A673 (cell line): ENCODE measurements around the gene GJD2. TPM values are rescaled to one million over a fixed set of nuclear protein-coding genes. Genes with fewer than 3 reads are reported as not detected.

Source experiments
- BruUV-seq: library from RNA; stranded (reverse); fragments of 400-500 nt; replicated peaks from 2 replicates; lab custom pipeline; 2021; lab: Mats Ljungman, UMichigan
- CTCF ChIA-PET: fragments of 300-600 bp; sonication (Branson Sonifier 250); formaldehyde crosslinking; loops from one replicate; lab custom pipeline; 2022; ENCODE audit warnings: antibody characterized with exemption; lab: Charles Lee
- POLR2A ChIA-PET: fragments of 300-600 bp; sonication (Branson Sonifier 250); formaldehyde crosslinking; loops from one replicate; lab custom pipeline; 2022; ENCODE audit warnings: antibody characterized with exemption; ENCODE audit not compliant: low non-redundant PET; lab: Charles Lee
- DNase-seq: peaks from one replicate; pipeline ENCODE4 v3.0.0-alpha.2; 2015; ENCODE audit warnings: low spot score
- H3K27ac ChIP-seq: fragments of 200-600 bp; sonication (generic); 2 replicates; pipeline ENCODE4 v1.5.1; 2016; ENCODE audit warnings: mixed run types, low read depth, mild to moderate bottlenecking, mixed read lengths, antibody characterized with exemption, low read length; ENCODE audit not compliant: poor library complexity, severe bottlenecking
- H3K27me3 ChIP-seq: fragments of 200-600 bp; sonication (generic); replicated peaks from 2 replicates; pipeline ENCODE4 v1.6.1; 2017; ENCODE audit warnings: mixed run types, low read depth, mild to moderate bottlenecking, mixed read lengths, antibody characterized with exemption, low read length; ENCODE audit not compliant: insufficient read depth, poor library complexity
- H3K36me3 ChIP-seq: fragments of 200-600 bp; sonication (generic); 2 replicates; pipeline ENCODE4 v1.6.1; 2016; ENCODE audit warnings: mixed run types, mild to moderate bottlenecking, mixed read lengths, antibody characterized with exemption, low read length; ENCODE audit not compliant: insufficient read depth, poor library complexity, severe bottlenecking
- H3K4me1 ChIP-seq: fragments of 200-600 bp; sonication (generic); 2 replicates; pipeline ENCODE4 v1.6.1; 2017; ENCODE audit warnings: mixed run types, mild to moderate bottlenecking, mixed read lengths, antibody characterized with exemption, low read length; ENCODE audit not compliant: insufficient read depth, poor library complexity, severe bottlenecking
- H3K4me3 ChIP-seq: fragments of 200-600 bp; sonication (generic); 2 replicates; pipeline ENCODE4 v1.5.1; 2016; ENCODE audit warnings: low read depth, mixed run types, mild to moderate bottlenecking, mixed read lengths, low read length; ENCODE audit not compliant: poor library complexity, severe bottlenecking
- H3K9me3 ChIP-seq: fragments of 200-600 bp; sonication (generic); 2 replicates; pipeline ENCODE4 v1.6.1; 2016; ENCODE audit warnings: mixed run types, low read depth, mild to moderate bottlenecking, mixed read lengths, antibody characterized with exemption, low read length; ENCODE audit not compliant: poor library complexity, severe bottlenecking
- EZH2 ChIP-seq: fragments of 200-600 bp; sonication (generic); IDR thresholded peaks from 2 replicates; pipeline ENCODE4 v1.6.1; 2017; ENCODE audit warnings: borderline replicate concordance, low read depth, mild to moderate bottlenecking, mixed read lengths, antibody characterized with exemption, low read length; ENCODE audit not compliant: poor library complexity, severe bottlenecking
- intact Hi-C: fragments of 100-400 bp; cut with micrococcal nuclease; formaldehyde crosslinking; loops from one replicate; pipeline ENCODE4 v1.10.0; 2022; ENCODE audit not compliant: unreplicated experiment
- total RNA-seq: library from RNA; stranded (reverse); gene quantifications from 2 replicates; pipeline ENCODE4 v1.2.3, GENCODE V29; 2021
- TF ChIP-seq, protein P1 (sequence below): fragments of 300-800, 200-600 bp; sonication (generic); conservative IDR thresholded peaks from 2 replicates; pipeline ENCODE4 v1.5.1; 2017; ENCODE audit warnings: low read depth, mild to moderate bottlenecking, antibody characterized with exemption, low read length, moderate library complexity, mixed read lengths

The GJD2 gene
- total RNA-seq, 1 experiment from 2014 or later = not detected

DNA sequence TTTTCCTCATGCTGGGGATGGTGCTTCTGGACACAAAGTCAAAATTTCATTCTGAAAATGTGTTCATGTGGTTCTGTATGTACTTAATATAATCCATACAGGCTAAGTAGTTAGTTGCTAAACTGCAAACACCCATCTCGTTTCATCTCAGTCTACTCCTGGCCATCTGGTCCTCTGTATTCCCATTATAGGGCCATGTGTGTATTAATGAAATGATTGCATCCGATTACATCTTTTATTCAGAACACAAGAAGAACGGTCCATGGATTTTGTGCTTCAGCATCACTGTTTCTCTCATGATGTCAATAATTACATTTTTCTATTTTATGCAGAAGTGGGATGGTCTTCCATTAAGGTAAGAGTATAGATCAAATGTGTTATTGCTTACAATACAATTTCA lies 6.1 kb upstream of the GJD2 start:
- Histone ChIP-seq H3K36me3 (no peaks in the 10 kb centered on the region), H3K27me3 (peaks cover 65% of the 10 kb centered on the region), H3K9me3 (no peaks in the 10 kb centered on the region), H3K27ac (no peak overlapping the region), H3K4me1 (no peaks in the 10 kb centered on the region), H3K4me3 (no peak overlapping the region)
- BruUV-seq = no TSS peak
- DNase-seq = no peak
- ChIA-PET POLR2A (no interaction called here), CTCF (no interaction called here)
- TF ChIP-seq, protein P1, sequence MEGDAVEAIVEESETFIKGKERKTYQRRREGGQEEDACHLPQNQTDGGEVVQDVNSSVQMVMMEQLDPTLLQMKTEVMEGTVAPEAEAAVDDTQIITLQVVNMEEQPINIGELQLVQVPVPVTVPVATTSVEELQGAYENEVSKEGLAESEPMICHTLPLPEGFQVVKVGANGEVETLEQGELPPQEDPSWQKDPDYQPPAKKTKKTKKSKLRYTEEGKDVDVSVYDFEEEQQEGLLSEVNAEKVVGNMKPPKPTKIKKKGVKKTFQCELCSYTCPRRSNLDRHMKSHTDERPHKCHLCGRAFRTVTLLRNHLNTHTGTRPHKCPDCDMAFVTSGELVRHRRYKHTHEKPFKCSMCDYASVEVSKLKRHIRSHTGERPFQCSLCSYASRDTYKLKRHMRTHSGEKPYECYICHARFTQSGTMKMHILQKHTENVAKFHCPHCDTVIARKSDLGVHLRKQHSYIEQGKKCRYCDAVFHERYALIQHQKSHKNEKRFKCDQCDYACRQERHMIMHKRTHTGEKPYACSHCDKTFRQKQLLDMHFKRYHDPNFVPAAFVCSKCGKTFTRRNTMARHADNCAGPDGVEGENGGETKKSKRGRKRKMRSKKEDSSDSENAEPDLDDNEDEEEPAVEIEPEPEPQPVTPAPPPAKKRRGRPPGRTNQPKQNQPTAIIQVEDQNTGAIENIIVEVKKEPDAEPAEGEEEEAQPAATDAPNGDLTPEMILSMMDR = no peak
- TF ChIP-seq EZH2 = no peak
- intact Hi-C loops = no loop called here

DNA sequence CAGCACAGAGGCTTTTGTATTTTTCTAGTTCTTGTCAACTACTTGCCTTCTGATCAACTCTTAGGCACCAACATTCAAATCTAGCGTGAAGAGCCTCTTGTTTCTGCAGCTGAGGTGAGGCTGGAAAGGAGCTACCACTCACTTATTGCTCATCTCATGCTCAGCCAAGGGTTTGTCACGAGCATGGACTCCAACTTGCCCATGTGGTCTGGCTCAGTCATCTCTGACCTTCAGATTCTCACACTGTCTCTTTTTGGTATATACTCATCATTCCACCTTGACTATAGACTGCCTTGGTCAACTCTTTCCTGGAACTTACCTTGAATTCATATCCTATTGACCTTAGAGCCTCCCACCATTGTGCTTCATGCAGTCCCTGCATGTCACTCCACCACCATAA lies 5.2 kb upstream of the GJD2 start:
- no peaks in the 10 kb centered on the region for H3K4me1 ChIP-seq
- BruUV-seq = no TSS peak
- H3K27me3 ChIP-seq = peaks cover 74% of the 10 kb centered on the region
- H3K4me3 ChIP-seq = no peak overlapping the region
- intact Hi-C loops = no loop called here
- no peaks in the 10 kb centered on the region for H3K36me3 ChIP-seq
- TF ChIP-seq EZH2 = no peak
- TF ChIP-seq, protein P1 = no peak
- DNase-seq = no peak
- no peak overlapping the region for H3K27ac ChIP-seq
- ChIA-PET POLR2A (no interaction called here), CTCF (no interaction called here)
- no peaks in the 10 kb centered on the region for H3K9me3 ChIP-seq

DNA sequence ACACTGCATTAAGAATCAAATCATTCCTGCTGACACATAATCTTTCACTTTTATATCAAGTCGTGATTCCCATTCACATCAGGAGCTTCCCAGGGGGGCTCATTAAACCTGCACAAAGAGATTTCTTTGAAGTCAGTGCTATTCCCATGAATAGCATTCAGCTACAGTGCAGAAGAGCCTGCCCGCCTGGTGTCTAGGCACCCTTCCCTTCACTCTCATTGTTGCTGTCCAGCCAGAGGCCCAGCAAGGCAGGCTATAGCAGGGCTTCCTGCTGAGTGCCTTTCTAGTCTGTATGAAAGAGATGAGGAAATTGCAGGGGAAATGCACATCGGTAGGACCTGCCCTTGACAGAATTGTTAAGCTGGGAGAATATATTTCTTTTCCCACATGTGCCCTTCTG lies 4.5 kb upstream of the GJD2 start:
- BruUV-seq = no TSS peak
- intact Hi-C loops = no loop called here
- TF ChIP-seq, protein P1 = no peak
- no peak for TF ChIP-seq EZH2
- no peak overlapping the region for H3K27ac ChIP-seq
- peaks cover 81% of the 10 kb centered on the region for H3K27me3 ChIP-seq
- CTCF ChIA-PET = no interaction called here
- H3K36me3 ChIP-seq = no peaks in the 10 kb centered on the region
- no peak for DNase-seq
- no peaks in the 10 kb centered on the region for H3K9me3 ChIP-seq
- POLR2A ChIA-PET = interaction anchor here (0.6 kb wide), 1 partner anchor 258 kb away, joined by 3 read pairs; no protein-coding TSS in a partner anchor
- no peak overlapping the region for H3K4me3 ChIP-seq
- no peaks in the 10 kb centered on the region for H3K4me1 ChIP-seq
